Esophagus muscularis mucosa (tissue), 4 donors: ENCODE data around the gene NKAIN2. TPM values are rescaled to one million over a fixed set of nuclear protein-coding genes. Genes with fewer than 3 reads are reported as not detected.

Experiments
- DNase-seq: peaks from one replicate; pipeline ENCODE4 v3.0.0-alpha.2; 2017; ENCODE audit errors: extremely low spot score
- H3K27ac ChIP-seq, 4 donors: fragments of 200-600 bp; sonication (generic); replicated peaks in 1 of 4; 1 replicate in 3 of 4; 2 replicates in 1 of 4; pipeline ENCODE4 v1.5.1; 2016 to 2019; ENCODE audit warnings: mild to moderate bottlenecking in 1 of 4
- H3K27me3 ChIP-seq, 4 donors: fragments of 200-600 bp; sonication (generic); one replicate each; pipeline versions ENCODE4 v1.5.1 to v1.6.0; 2016 to 2019
- H3K36me3 ChIP-seq, 4 donors: fragments of 200-600 bp; sonication (generic); one replicate each; pipeline ENCODE4 v1.5.1; 2016 to 2019
- H3K4me1 ChIP-seq, 4 donors: fragments of 200-600 bp; sonication (generic); one replicate each; pipeline ENCODE4 v1.5.1; 2016 to 2019
- H3K4me3 ChIP-seq, 4 donors: fragments of 200-600 bp; sonication (generic); 1 replicate in 2 of 4; 2 replicates in 2 of 4; pipeline ENCODE4 v1.5.1; 2016 to 2019; ENCODE audit warnings: mild to moderate bottlenecking in 4 of 4, moderate library complexity in 1 of 4
- H3K9me3 ChIP-seq, 4 donors: fragments of 200-600 bp; sonication (generic); 1 replicate in 3 of 4; 2 replicates in 1 of 4; pipeline ENCODE4 v1.5.1; 2016 to 2019
- CTCF ChIP-seq, 3 experiments: fragments of 200-600 bp in 2 of 3; fragments of 450-650 bp in 1 of 3; sonication (generic) in 2 of 3; IDR thresholded peaks; one replicate each; pipeline ENCODE4 v1.5.1; 2017 to 2019; ENCODE audit warnings: antibody characterized with exemption in 3 of 3, mild to moderate bottlenecking in 2 of 3, moderate library complexity in 1 of 3
- EP300 ChIP-seq: sonication (generic); formaldehyde crosslinking; IDR thresholded peaks from one replicate; pipeline ENCODE4 v1.6.1; 2017; ENCODE audit warnings: antibody characterized with exemption
- POLR2A ChIP-seq: fragments of 450-650 bp; IDR thresholded peaks from one replicate; pipeline ENCODE4 v1.6.1; 2017; ENCODE audit warnings: antibody characterized with exemption, moderate library complexity, mild to moderate bottlenecking, low read depth
- POLR2AphosphoS5 ChIP-seq, 2 donors: sonication (generic); formaldehyde crosslinking; IDR thresholded peaks; one replicate each; pipeline ENCODE4 v1.6.1; 2017; ENCODE audit warnings: antibody characterized with exemption in 2 of 2
- WGBS: methylation state at CpG from one replicate; pipeline ENCODE4 v1.1.5; 2018; 5-methylcytosine and 5-hydroxymethylcytosine counted together
- intact Hi-C: fragments of 100-400 bp; cut with DNase I; formaldehyde crosslinking; loops from one replicate; pipeline ENCODE4 v1.15.1; 2023
- total RNA-seq, 4 donors: library from RNA; depleted of rRNA; stranded (reverse); fragments of >200 nt; gene quantifications; one replicate each; pipeline versions ENCODE4 v1.1.0 to v1.2.1, GENCODE V29; 2016

The NKAIN2 gene
- total RNA-seq, 4 donors from 2014 or later, result 0.11 to 0.66 (median 0.13) TPM; not detected in 1

- no peak for TF ChIP-seq EP300
- no peak for TF ChIP-seq POLR2AphosphoS5 (IDR thresholded peaks at IDR 0.05)
- TF ChIP-seq POLR2A, result no peak
- Histone ChIP-seq H3K4me3 (no peak overlapping the region), H3K27ac (no peak overlapping the region), H3K36me3 (no peaks in the 10 kb centered on the region), H3K9me3 (peaks cover 0 to 35% (median 26%) of the 10 kb centered on the region in 4 donors), H3K27me3 (no peaks in the 10 kb centered on the region), H3K4me1 (no peaks in the 10 kb centered on the region)
- no peak for DNase-seq
- intact Hi-C loops, result no loop called here
- no CpG with 5 or more reads among the region's 1 CpG for WGBS
Measured at GRCh38 chr6:124677874-124678273, 874.2 kb downstream of the NKAIN2 start.

DNA sequence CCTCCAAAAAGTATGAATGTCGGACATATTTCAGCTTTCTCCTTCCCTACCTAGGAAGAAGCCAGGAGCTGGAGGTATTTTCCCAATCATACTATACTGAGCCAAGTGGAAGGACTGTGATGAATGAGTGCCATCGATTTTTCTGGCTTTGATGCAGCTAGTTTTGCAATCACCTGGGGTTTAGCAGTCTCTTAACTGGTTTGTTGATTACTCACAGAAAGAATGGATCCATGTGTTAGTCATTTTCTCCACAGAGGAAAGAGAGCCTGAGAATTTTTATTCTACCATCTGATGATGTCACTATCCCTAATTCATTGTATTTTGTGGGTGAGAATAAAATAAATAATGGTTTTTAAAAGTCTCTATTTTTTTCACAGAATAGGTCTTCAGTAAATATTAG, 875.7 kb downstream of the NKAIN2 start:
- 58% methylated on average over 2 of the region's 2 CpGs for WGBS
- intact Hi-C loops, result no loop called here

DNA sequence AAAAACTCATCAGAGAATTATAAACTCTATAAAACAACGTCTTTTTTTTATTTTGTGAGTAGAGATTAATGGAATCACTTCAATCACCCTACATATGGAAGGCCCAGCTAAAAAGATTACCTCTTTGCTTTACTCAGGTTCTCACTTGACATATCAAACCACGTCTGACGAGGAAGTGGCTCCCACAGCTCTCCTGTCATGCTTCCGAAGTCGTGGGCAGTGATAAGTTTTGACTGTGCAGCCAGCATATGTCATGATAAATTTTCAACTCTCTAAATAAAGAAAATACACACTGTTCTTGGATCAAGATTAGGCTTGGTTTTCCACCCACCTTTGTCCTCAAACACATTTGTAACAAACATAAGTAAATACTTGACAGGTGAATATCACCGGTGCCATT, 879.1 kb downstream of the NKAIN2 start:
- DNase-seq, result no peak

More for the DNA sequence above, 875.7 kb downstream of the NKAIN2 start:
- no peaks in the 10 kb centered on the region for H3K36me3 ChIP-seq
- DNase-seq, result no peak
- peaks cover 0 to 27% (median 20%) of the 10 kb centered on the region in 4 donors for H3K9me3 ChIP-seq
- no peak for TF ChIP-seq POLR2AphosphoS5 (IDR thresholded peaks at IDR 0.05)
- TF ChIP-seq POLR2A, result no peak
- TF ChIP-seq EP300, result no peak
- no peaks in the 10 kb centered on the region for H3K27me3 ChIP-seq
- H3K4me1 ChIP-seq, result no peaks in the 10 kb centered on the region
- H3K27ac ChIP-seq, result no peak overlapping the region
- no peak overlapping the region for H3K4me3 ChIP-seq

GRCh38 chr6:124683507-124683906, 879.8 kb downstream of the NKAIN2 start:
- WGBS, result 80% methylated on average over 4 of the region's 4 CpGs

More for the DNA sequence above, 879.1 kb downstream of the NKAIN2 start:
- H3K27me3 ChIP-seq, result no peaks in the 10 kb centered on the region
- TF ChIP-seq CTCF (IDR thresholded peaks at IDR 0.05) (no peak), EP300 (no peak), POLR2A (no peak), POLR2AphosphoS5 (IDR thresholded peaks at IDR 0.05) (no peak)
- no peaks in the 10 kb centered on the region for H3K4me1 ChIP-seq
- WGBS, result 76% methylated on average over 6 of the region's 6 CpGs
- intact Hi-C loops, result no loop called here
- H3K4me3 ChIP-seq, result no peak overlapping the region
- H3K9me3 ChIP-seq, result peaks cover 0 to 26% (median 9%) of the 10 kb centered on the region in 4 donors
- H3K36me3 ChIP-seq, result no peaks in the 10 kb centered on the region
- no peak overlapping the region for H3K27ac ChIP-seq

DNA sequence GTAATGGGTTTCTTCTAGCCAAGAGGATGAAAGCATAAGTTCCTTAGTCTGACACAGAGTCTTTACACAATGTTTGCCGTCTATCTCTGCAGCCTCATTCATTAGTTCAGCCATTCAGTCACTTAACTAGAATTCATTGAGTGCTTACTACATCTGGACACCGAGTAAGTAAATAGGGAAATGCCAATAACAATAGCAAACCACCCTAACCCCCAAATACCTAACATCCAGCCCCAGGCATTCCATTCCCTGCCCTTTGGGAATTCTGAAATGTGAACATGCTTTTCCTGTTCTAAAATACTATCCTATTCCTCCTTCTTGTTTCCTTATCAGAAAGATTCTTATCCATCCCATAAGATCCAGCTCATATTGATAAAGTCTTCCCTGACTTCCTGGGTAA, 881.0 kb downstream of the NKAIN2 start:
- no peak for DNase-seq
- Histone ChIP-seq H3K27me3 (no peaks in the 10 kb centered on the region), H3K27ac (no peak overlapping the region), H3K4me1 (no peaks in the 10 kb centered on the region), H3K36me3 (no peaks in the 10 kb centered on the region), H3K4me3 (no peak overlapping the region), H3K9me3 (peaks cover 0 to 9% (median 0%) of the 10 kb centered on the region in 4 donors)
- intact Hi-C loops, result no loop called here
- TF ChIP-seq EP300, result no peak
- no peak for TF ChIP-seq POLR2AphosphoS5 (IDR thresholded peaks at IDR 0.05)
- no peak for TF ChIP-seq POLR2A
- TF ChIP-seq CTCF (IDR thresholded peaks at IDR 0.05), result no peak
- 67% methylated on average over 2 of the region's 2 CpGs for WGBS

More at GRCh38 chr6:124683507-124683906, 879.8 kb downstream of the NKAIN2 start:
- Histone ChIP-seq H3K9me3 (peaks cover 0 to 18% (median 2%) of the 10 kb centered on the region in 4 donors), H3K27me3 (no peaks in the 10 kb centered on the region), H3K36me3 (no peaks in the 10 kb centered on the region), H3K4me1 (no peaks in the 10 kb centered on the region), H3K4me3 (no peak overlapping the region), H3K27ac (no peak overlapping the region)
- no peak for TF ChIP-seq POLR2AphosphoS5 (IDR thresholded peaks at IDR 0.05)
- TF ChIP-seq EP300, result no peak
- TF ChIP-seq CTCF (IDR thresholded peaks at IDR 0.05), result no peak
- TF ChIP-seq POLR2A, result no peak
- intact Hi-C loops, result no loop called here
- no peak for DNase-seq

- Histone ChIP-seq H3K36me3 (no peaks in the 10 kb centered on the region), H3K9me3 (peaks cover 0 to 9% (median 0%) of the 10 kb centered on the region in 4 donors), H3K27me3 (no peaks in the 10 kb centered on the region), H3K27ac (no peak overlapping the region), H3K4me1 (no peaks in the 10 kb centered on the region), H3K4me3 (no peak overlapping the region)
- no peak for DNase-seq
- intact Hi-C loops, result no loop called here
- TF ChIP-seq POLR2A, result no peak
- no peak for TF ChIP-seq POLR2AphosphoS5 (IDR thresholded peaks at IDR 0.05)
- TF ChIP-seq CTCF (IDR thresholded peaks at IDR 0.05), result no peak
Measured at GRCh38 chr6:124688369-124688768, 884.7 kb downstream of the NKAIN2 start.
